WTC11 (cell line): ENCODE data around the gene HRH3. TPM values are rescaled to one million over a fixed set of nuclear protein-coding genes. Genes with fewer than 3 reads are reported as not detected.
A peak's percentile ranks its signal among the peaks of the same experiment; 100 is the strongest.

Experiments
- ATF6 ChIP-seq: sonication (generic); formaldehyde crosslinking; IDR thresholded peaks from 2 replicates; pipeline ENCODE4 v1.8.1; 2023; ENCODE audit warnings: mild to moderate bottlenecking, missing genetic modification reagents
- CBFB ChIP-seq: sonication (generic); formaldehyde crosslinking; IDR thresholded peaks from 2 replicates; pipeline ENCODE4 v1.8.1; 2022; ENCODE audit warnings: mild to moderate bottlenecking, low read depth, missing genetic modification reagents
- CDX4 ChIP-seq: fragments of 250-450 bp; sonication (Bioruptor Pico); IDR thresholded peaks from 2 replicates; pipeline ENCODE4 v1.9.0; 2021; ENCODE audit warnings: moderate library complexity, mild to moderate bottlenecking, inconsistent platforms, borderline replicate concordance
- CREB1 ChIP-seq: sonication (generic); formaldehyde crosslinking; IDR thresholded peaks from 2 replicates; pipeline ENCODE4 v1.8.0; 2023; ENCODE audit warnings: mild to moderate bottlenecking, missing genetic modification reagents
- CREM ChIP-seq: sonication (generic); formaldehyde crosslinking; IDR thresholded peaks from 2 replicates; pipeline ENCODE4 v1.8.1; 2022; ENCODE audit warnings: mild to moderate bottlenecking, missing genetic modification reagents, moderate library complexity
- EMX1 ChIP-seq: fragments of 250-450 bp; sonication (Bioruptor Pico); IDR thresholded peaks from 2 replicates; pipeline ENCODE4 v1.8.0; 2021; ENCODE audit warnings: mild to moderate bottlenecking
- ERG ChIP-seq: fragments of 250-450 bp; sonication (Bioruptor Pico); IDR thresholded peaks from 2 replicates; pipeline ENCODE4 v1.8.0; 2021; ENCODE audit warnings: mild to moderate bottlenecking
- FOXJ3 ChIP-seq: sonication (generic); formaldehyde crosslinking; IDR thresholded peaks from 2 replicates; pipeline ENCODE4 v1.9.0; 2021; ENCODE audit warnings: missing genetic modification reagents, mild to moderate bottlenecking, borderline replicate concordance
- FOXP1 ChIP-seq: sonication (generic); formaldehyde crosslinking; IDR thresholded peaks from 2 replicates; pipeline ENCODE4 v1.8.0; 2022; ENCODE audit warnings: missing genetic modification reagents, mild to moderate bottlenecking, moderate library complexity, borderline replicate concordance
- MLX ChIP-seq: sonication (generic); formaldehyde crosslinking; IDR thresholded peaks from 2 replicates; pipeline ENCODE4 v1.8.1; 2023; ENCODE audit warnings: mild to moderate bottlenecking, missing genetic modification reagents, moderate library complexity
- NFYB ChIP-seq: sonication (generic); formaldehyde crosslinking; conservative IDR thresholded peaks from 2 replicates; pipeline ENCODE4 v1.8.0; 2022; ENCODE audit warnings: low read depth, missing genetic modification reagents
- NR3C1 ChIP-seq: sonication (generic); formaldehyde crosslinking; conservative IDR thresholded peaks from 2 replicates; pipeline ENCODE4 v1.8.1; 2023; ENCODE audit warnings: low read depth, mild to moderate bottlenecking, missing genetic modification reagents
- OVOL2 ChIP-seq: fragments of 250-450 bp; sonication (Bioruptor Pico); IDR thresholded peaks from 2 replicates; pipeline ENCODE4 v1.9.0; 2021; ENCODE audit warnings: mild to moderate bottlenecking, borderline replicate concordance
- PRRX2 ChIP-seq: fragments of 250-450 bp; sonication (Bioruptor Pico); IDR thresholded peaks from 2 replicates; pipeline ENCODE4 v1.8.0; 2021; ENCODE audit warnings: mild to moderate bottlenecking
- RORB ChIP-seq: fragments of 250-450 bp; sonication (Bioruptor Pico); IDR thresholded peaks from 2 replicates; pipeline ENCODE4 v1.9.0; 2021; ENCODE audit warnings: mild to moderate bottlenecking
- TP53 ChIP-seq: sonication (generic); formaldehyde crosslinking; IDR thresholded peaks from 2 replicates; pipeline ENCODE4 v1.8.1; 2023; ENCODE audit warnings: mild to moderate bottlenecking, missing genetic modification reagents
- ZBTB21 ChIP-seq: sonication (generic); formaldehyde crosslinking; IDR thresholded peaks from 2 replicates; pipeline ENCODE4 v1.8.1; 2023; ENCODE audit warnings: mild to moderate bottlenecking, missing genetic modification reagents, borderline replicate concordance
- ZNF121 ChIP-seq: sonication (generic); formaldehyde crosslinking; IDR thresholded peaks from 2 replicates; pipeline ENCODE4 v1.8.0; 2023; ENCODE audit warnings: missing genetic modification reagents
- ZNF396 ChIP-seq: fragments of 250-450 bp; sonication (Bioruptor Pico); IDR thresholded peaks from 2 replicates; pipeline ENCODE4 v1.8.0; 2021; ENCODE audit warnings: mild to moderate bottlenecking, moderate library complexity, borderline replicate concordance
- ZNF416 ChIP-seq: fragments of 250-450 bp; sonication (Bioruptor Pico); IDR thresholded peaks from 2 replicates; pipeline ENCODE4 v1.9.0; 2021; ENCODE audit warnings: mild to moderate bottlenecking, inconsistent platforms
- total RNA-seq: library from RNA; stranded (reverse); gene quantifications from 3 replicates; pipeline ENCODE4 v1.2.3, GENCODE V29; 2021
- TF ChIP-seq, protein P1 (sequence below): sonication (generic); formaldehyde crosslinking; IDR thresholded peaks from 2 replicates; pipeline ENCODE4 v1.8.1; 2022; ENCODE audit warnings: low read depth, missing genetic modification reagents, borderline replicate concordance
- TF ChIP-seq, protein P2 (sequence below): fragments of 250-450 bp; sonication (Bioruptor Pico); IDR thresholded peaks from 2 replicates; pipeline ENCODE4 v1.9.0; 2021; ENCODE audit warnings: mild to moderate bottlenecking
- TF ChIP-seq, protein P3 (sequence below): sonication (generic); formaldehyde crosslinking; IDR thresholded peaks from 2 replicates; pipeline ENCODE4 v1.8.0; 2022; ENCODE audit warnings: mild to moderate bottlenecking, missing genetic modification reagents
- TF ChIP-seq, protein P4 (sequence below): sonication (generic); formaldehyde crosslinking; IDR thresholded peaks from 2 replicates; pipeline ENCODE4 v1.8.0; 2023; ENCODE audit warnings: missing genetic modification reagents, mild to moderate bottlenecking, borderline replicate concordance

Gene HRH3
- total RNA-seq, 1 experiment from 2014 or later = 3.3 TPM

GRCh38 chr20:62182469-62183425 lies 37.3 kb downstream of the HRH3 start, which contains the start of gene MTG2 (continued):
- TF ChIP-seq NFYB (CRISPR knock-in tag) (no peak), EMX1 (CRISPR knock-in tag) (no peak; the same call in 1 of the 2 replicates), TP53 (CRISPR knock-in tag) (peak; percentile 88), ZBTB21 (CRISPR knock-in tag) (peak; percentile 87), ZNF121 (no peak), CREB1 (CRISPR knock-in tag) (peak; percentile 95), RORB (CRISPR knock-in tag) (no peak), MLX (no peak), FOXP1 (CRISPR knock-in tag) (peak; percentile 56; the same call in 1 of the 2 replicates), CREM (CRISPR knock-in tag) (peak; percentile 98), NR3C1 (no peak), ERG (no peak), CBFB (peak; percentile 97), CDX4 (CRISPR knock-in tag) (no peak), ZNF396 (CRISPR knock-in tag) (no peak), PRRX2 (no peak; the same call in 1 of the 2 replicates), OVOL2 (CRISPR knock-in tag) (no peak), ZNF416 (CRISPR knock-in tag) (peak; percentile 69; the same call in 1 of the 2 replicates), FOXJ3 (CRISPR knock-in tag) (peak; percentile 39; the same call in 1 of the 2 replicates), ATF6 (CRISPR knock-in tag) (0 out of 2 replicates have a peak, but pooled peaks have one; percentile 3)
- TF ChIP-seq, protein P1, sequence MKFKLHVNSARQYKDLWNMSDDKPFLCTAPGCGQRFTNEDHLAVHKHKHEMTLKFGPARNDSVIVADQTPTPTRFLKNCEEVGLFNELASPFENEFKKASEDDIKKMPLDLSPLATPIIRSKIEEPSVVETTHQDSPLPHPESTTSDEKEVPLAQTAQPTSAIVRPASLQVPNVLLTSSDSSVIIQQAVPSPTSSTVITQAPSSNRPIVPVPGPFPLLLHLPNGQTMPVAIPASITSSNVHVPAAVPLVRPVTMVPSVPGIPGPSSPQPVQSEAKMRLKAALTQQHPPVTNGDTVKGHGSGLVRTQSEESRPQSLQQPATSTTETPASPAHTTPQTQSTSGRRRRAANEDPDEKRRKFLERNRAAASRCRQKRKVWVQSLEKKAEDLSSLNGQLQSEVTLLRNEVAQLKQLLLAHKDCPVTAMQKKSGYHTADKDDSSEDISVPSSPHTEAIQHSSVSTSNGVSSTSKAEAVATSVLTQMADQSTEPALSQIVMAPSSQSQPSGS = no peak
- TF ChIP-seq, protein P2, sequence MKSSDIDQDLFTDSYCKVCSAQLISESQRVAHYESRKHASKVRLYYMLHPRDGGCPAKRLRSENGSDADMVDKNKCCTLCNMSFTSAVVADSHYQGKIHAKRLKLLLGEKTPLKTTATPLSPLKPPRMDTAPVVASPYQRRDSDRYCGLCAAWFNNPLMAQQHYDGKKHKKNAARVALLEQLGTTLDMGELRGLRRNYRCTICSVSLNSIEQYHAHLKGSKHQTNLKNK (CRISPR knock-in tag) = no peak
- TF ChIP-seq, protein P3, sequence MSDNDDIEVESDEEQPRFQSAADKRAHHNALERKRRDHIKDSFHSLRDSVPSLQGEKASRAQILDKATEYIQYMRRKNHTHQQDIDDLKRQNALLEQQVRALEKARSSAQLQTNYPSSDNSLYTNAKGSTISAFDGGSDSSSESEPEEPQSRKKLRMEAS (CRISPR knock-in tag) = peak; percentile 85
- TF ChIP-seq, protein P4, sequence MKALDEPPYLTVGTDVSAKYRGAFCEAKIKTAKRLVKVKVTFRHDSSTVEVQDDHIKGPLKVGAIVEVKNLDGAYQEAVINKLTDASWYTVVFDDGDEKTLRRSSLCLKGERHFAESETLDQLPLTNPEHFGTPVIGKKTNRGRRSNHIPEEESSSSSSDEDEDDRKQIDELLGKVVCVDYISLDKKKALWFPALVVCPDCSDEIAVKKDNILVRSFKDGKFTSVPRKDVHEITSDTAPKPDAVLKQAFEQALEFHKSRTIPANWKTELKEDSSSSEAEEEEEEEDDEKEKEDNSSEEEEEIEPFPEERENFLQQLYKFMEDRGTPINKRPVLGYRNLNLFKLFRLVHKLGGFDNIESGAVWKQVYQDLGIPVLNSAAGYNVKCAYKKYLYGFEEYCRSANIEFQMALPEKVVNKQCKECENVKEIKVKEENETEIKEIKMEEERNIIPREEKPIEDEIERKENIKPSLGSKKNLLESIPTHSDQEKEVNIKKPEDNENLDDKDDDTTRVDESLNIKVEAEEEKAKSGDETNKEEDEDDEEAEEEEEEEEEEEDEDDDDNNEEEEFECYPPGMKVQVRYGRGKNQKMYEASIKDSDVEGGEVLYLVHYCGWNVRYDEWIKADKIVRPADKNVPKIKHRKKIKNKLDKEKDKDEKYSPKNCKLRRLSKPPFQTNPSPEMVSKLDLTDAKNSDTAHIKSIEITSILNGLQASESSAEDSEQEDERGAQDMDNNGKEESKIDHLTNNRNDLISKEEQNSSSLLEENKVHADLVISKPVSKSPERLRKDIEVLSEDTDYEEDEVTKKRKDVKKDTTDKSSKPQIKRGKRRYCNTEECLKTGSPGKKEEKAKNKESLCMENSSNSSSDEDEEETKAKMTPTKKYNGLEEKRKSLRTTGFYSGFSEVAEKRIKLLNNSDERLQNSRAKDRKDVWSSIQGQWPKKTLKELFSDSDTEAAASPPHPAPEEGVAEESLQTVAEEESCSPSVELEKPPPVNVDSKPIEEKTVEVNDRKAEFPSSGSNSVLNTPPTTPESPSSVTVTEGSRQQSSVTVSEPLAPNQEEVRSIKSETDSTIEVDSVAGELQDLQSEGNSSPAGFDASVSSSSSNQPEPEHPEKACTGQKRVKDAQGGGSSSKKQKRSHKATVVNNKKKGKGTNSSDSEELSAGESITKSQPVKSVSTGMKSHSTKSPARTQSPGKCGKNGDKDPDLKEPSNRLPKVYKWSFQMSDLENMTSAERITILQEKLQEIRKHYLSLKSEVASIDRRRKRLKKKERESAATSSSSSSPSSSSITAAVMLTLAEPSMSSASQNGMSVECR (CRISPR knock-in tag) = peak; percentile 93; the same call in 1 of the 2 replicates
